Epithelial cell of esophagus (primary cell): ENCODE results near the gene FBXW4.

Source experiments
- DNase-seq: peaks from one replicate; pipeline ENCODE4 v3.0.0; 2010; ENCODE audit warnings: low read depth
- H3K4me3 ChIP-seq: 2 replicates; pipeline ENCODE4 v1.5.1; 2011; ENCODE audit warnings: mild to moderate bottlenecking, low read length, control low read depth
- CTCF ChIP-seq: IDR thresholded peaks from 2 replicates; pipeline ENCODE4 v1.5.1; 2011; ENCODE audit warnings: low read depth, mild to moderate bottlenecking, low read length, control low read depth, inconsistent platforms; ENCODE audit not compliant: insufficient read depth; ENCODE audit errors: missing control alignments

Gene FBXW4

DNA sequence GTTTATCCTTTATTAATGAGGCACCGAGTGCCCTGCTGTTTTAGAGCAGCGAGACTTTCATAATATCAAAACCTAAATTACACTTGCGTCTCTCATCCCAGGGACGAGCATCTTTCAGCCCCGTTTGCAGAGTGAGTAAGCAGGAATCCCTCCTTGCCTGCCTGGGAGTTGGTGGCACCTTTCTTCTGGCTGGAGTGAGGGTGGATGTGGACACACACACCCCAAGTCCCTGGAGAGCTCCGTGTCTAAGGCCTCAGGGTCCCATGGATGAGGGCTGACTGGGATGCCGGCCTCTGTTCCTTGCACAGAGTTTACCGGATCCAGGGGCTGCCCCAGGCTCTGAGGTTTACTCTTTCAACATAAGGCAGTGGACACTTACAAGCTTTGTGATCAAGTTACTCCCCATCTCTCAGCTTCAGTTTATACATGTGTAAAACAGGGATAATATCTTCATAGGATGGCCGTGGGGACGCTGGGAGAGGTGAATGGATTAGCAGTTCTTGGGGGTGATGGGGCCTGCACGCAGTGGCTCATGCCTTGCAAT is 131.4 kb downstream of the FBXW4 start:
- TF ChIP-seq CTCF, result no peak
- DNase-seq, result no peak
- no peak overlapping the region for H3K4me3 ChIP-seq

DNA sequence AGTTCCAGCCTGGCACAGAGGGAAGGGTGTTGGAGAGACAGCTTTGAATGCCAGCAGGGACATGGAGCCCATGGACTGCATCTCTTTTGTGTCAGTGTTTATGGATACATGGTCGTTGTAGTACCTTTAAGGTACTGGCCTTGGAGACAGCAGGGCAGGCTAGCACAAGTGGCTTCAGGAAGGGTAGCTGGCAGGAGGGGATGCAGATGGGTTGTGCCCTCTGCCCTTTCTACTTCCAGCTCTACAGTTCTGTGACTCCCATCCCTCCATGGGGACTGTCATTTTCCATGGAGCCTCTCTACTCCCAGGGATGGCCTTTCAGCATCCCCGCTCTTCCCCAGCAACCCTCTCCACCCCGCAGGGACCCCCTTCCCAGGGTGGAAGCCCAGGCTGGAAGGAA is 132.0 kb downstream of the FBXW4 start:
- TF ChIP-seq CTCF, result no peak
- H3K4me3 ChIP-seq, result no peak overlapping the region
- DNase-seq, result no peak

DNA sequence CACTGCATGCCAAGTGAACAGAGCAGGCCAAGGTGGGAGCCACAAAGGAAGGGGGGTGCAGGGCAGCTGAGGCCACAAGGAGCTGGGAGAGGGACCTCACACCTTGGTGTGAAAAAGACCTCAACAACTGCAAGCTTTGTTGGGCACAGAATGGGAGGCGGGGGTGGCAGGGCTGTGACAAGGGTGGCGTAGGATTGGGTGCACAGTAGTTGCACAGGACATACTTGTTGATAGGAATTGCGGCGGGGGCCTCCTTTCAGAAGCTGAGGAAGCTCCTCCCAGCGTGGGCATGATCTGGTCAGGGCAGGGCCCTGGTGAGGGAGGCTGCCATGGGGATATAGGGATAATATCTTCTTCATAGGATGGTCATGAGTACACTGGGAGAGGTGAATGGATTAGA is 132.7 kb downstream of the FBXW4 start:
- no peak overlapping the region for H3K4me3 ChIP-seq
- no peak for DNase-seq
- TF ChIP-seq CTCF, result no peak

- H3K4me3 ChIP-seq, result no peak overlapping the region
- no peak for DNase-seq
- TF ChIP-seq CTCF, result no peak
Measured at GRCh38 chr10:101561068-101561915, 133.7 kb downstream of the FBXW4 start.
